ENCODE results near the gene SLC25A43. TPM values are rescaled to one million over a fixed set of nuclear protein-coding genes. Genes with fewer than 3 reads are reported as not detected.

Gene SLC25A43
- total and polyA plus RNA-seq, 8 donors = 0.58 to 36.2 (median 9.7) TPM

DNA sequence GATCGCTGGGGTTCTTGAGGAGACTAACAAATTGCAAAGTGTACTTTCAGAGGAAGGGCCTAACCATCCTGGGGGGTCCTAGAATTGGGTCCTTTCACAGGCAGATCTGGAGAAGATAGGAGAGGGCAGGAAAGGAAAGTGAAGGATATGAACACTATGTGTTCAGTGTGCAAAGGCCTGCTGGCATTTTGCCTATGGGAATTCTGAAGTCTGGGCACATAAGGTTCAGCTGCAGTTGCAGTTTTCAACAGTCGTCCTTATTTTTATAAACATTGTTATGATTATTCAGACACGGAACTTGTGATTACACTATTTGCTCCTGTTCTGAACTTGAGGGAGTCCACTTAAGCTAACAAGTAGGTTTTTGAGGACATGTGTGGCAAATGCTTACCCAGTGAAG lies 67.8 kb downstream of the SLC25A43 start:
- intact Hi-C loops (cut with DNase I; ENCODE audit: low total_unique reads) = no loop called here
- Histone ChIP-seq H3K9me3 (no peaks in the 10 kb centered on the region), H3K27ac (peak overlapping the region in 4 of 5 donors; percentile 96 to 98 (median 98)), H3K27me3 (no peaks in the 10 kb centered on the region), H3K4me1 (peaks cover 0 to 20% (median 8%) of the 10 kb centered on the region in 4 donors), H3K36me3 (peaks cover 12 to 21% (median 20%) of the 10 kb centered on the region in 4 donors), H3K4me3 (no peak overlapping the region)
- no peak for TF ChIP-seq CTCF (IDR thresholded peaks at IDR 0.05)
- TF ChIP-seq POLR2A (IDR thresholded peaks at IDR 0.05) = no peak
- 31 to 70% (median 58%) methylated on average over 3 of the region's 3 CpGs for WGBS, 5 donors
- DNase-seq = peak in 1 of 2 donors; percentile 31

GRCh38 chrX:119467433-119467832 lies 68.3 kb downstream of the SLC25A43 start:
- intact Hi-C loops (cut with DNase I; ENCODE audit: low total_unique reads) = no loop called here
- no peaks in the 10 kb centered on the region for H3K27me3 ChIP-seq
- DNase-seq = peak in 1 of 2 donors; percentile 8
- H3K4me3 ChIP-seq = peak overlapping the region in 1 of 4 donors; percentile 68
- H3K9me3 ChIP-seq = no peaks in the 10 kb centered on the region
- H3K36me3 ChIP-seq = peaks cover 12 to 21% (median 20%) of the 10 kb centered on the region in 4 donors
- TF ChIP-seq POLR2AphosphoS5 (IDR thresholded peaks at IDR 0.05) (no peak), EP300 (IDR thresholded peaks at IDR 0.05) (no peak)
- 26 to 64% (median 47%) methylated on average over 3 to 6 of the region's 6 CpGs for WGBS, 5 donors
- peak overlapping the region; percentile 34 to 98 (median 97) for H3K27ac ChIP-seq
- H3K4me1 ChIP-seq = peaks cover 0 to 20% (median 8%) of the 10 kb centered on the region in 4 donors

DNA sequence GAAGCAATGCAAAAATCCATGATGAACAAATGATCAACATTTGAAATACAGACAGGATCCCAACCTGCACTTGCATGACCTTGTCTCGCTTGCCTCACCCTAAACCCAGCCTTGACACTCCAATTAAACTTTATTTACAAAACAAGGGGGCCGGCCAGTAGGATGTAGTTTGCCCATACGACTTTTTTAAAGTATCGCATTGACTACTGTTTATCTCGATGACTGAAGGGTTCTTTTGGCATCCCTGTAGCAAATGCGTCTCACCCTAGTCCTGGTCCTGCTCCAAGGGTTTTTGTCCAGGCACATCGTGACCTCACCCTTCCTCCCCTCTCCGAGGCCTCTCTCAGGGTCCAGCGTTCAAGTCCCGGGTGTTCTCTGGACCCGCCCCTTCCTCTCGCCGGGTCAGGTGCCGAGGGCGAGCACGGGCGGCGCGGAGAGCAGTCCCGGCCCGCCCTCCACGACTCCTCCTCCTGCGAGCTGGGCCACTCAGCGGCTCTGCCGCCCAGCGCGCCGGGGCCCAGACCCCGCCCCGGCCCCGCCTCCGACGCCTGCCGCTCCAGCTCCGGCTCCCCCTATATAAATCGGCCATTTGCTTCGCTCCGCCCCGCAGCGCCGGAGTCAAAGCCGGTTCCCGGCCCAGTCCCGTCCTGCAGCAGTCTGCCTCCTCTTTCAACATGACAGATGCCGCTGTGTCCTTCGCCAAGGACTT lies 68.9 kb downstream of the SLC25A43 start, which contains the start of gene SLC25A5:
Gene SLC25A5 (plus strand): TSS at position 603 of the 709 bp plus-strand sequence. CDS start 72 bp downstream, at position 675.
- DNase-seq = peak; percentile 86 to 95
- TF ChIP-seq CTCF (IDR thresholded peaks at IDR 0.05) (no peak), POLR2A (IDR thresholded peaks at IDR 0.05) (peak in 2 of 4 donors; percentile 29 to 83), EP300 (IDR thresholded peaks at IDR 0.05) (no peak), POLR2AphosphoS5 (IDR thresholded peaks at IDR 0.05) (peak; percentile 68 to 98 (median 96))
- Histone ChIP-seq H3K27me3 (no peaks in the 10 kb centered on the region), H3K4me3 (peak within 1 kb of the TSS; percentile 65 to 82 (median 68)), H3K27ac (peak within 1 kb of the TSS; percentile 94 to 98 (median 97)), H3K4me1 (peaks cover 0 to 20% (median 9%) of the 10 kb centered on the region in 4 donors), H3K36me3 (peaks cover 12 to 21% (median 20%) of the 10 kb centered on the region in 4 donors), H3K9me3 (no peaks in the 10 kb centered on the region)
- intact Hi-C loops (cut with DNase I; ENCODE audit: low total_unique reads) = no loop called here
- 2 to 68% (median 13%) methylated on average over 8 to 46 of the region's 46 CpGs for WGBS, 5 donors

GRCh38 chrX:119468551-119469312 lies 69.6 kb downstream of the SLC25A43 start:
- H3K4me3 ChIP-seq = peak overlapping the region; percentile 65 to 82 (median 68)
- intact Hi-C loops (cut with DNase I; ENCODE audit: low total_unique reads) = no loop called here
- no peaks in the 10 kb centered on the region for H3K27me3 ChIP-seq
- 1 to 53% (median 6%) methylated on average over 22 to 78 of the region's 78 CpGs for WGBS, 5 donors
- H3K9me3 ChIP-seq = no peaks in the 10 kb centered on the region
- TF ChIP-seq CTCF (IDR thresholded peaks at IDR 0.05) (peak in 5 of 7 experiments; percentile 37 to 74 (median 57)), POLR2AphosphoS5 (IDR thresholded peaks at IDR 0.05) (peak; percentile 50 to 76 (median 53)), EP300 (IDR thresholded peaks at IDR 0.05) (no peak)
- H3K4me1 ChIP-seq = peaks cover 0 to 20% (median 9%) of the 10 kb centered on the region in 4 donors
- H3K36me3 ChIP-seq = peaks cover 12 to 21% (median 20%) of the 10 kb centered on the region in 4 donors
- peak; percentile 93 to 96 for DNase-seq
- H3K27ac ChIP-seq = peak overlapping the region; percentile 94 to 98 (median 97)

Measured in stomach (tissue), 9 donors.